Stimulated activated naive CD8-positive, alpha-beta T cell treated with anti-CD3 and anti-CD28 coated beads, Interleukin-15, Interleukin-2, amounts not matched to agents 100 U/mL and 50 U/mL, for 24 hours (primary cell): ENCODE data around the gene LRP5.

ENCODE experiments used
- ATAC-seq: fragments of 150-1000 bp; cut with Tn5 transposase; one replicate; pipeline ENCODE4 v1.10.0; 2021
- DNase-seq: peaks from one replicate; pipeline ENCODE4 v3.0.0; 2021

Gene LRP5

DNA sequence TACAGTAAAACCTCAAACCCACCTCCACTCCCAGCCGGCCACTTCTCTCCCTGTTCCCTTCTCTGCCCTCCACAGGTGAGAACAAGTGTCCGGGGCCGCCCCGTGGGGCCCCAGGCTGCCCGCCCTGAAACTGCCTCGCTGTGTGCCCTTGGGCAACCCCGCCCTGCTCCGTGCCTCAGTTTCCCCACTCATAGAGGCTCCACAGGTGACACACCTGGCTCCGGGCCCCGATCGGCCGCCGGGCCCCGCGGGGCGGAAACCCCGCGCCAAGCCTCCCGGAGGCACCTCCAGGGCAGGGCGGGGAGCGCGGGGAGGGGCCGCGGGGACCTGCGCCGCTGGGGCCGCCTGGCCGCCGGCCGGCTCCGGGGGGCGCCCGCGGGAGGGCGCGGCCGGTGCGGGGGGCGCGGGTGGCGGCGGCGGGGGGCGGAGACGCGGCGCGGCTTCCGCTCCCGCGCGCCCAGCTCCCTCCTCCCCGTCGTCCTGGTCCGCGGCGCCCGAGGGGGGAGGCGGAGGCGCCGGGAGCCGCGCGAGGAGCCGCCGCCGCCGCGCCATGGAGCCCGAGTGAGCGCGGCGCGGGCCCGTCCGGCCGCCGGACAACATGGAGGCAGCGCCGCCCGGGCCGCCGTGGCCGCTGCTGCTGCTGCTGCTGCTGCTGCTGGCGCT, at the start of gene LRP5:
Gene LRP5 (plus strand): TSS at position 475 of the 663 bp plus-strand sequence. CDS start 124 bp downstream, at position 599.
- peak; percentile 48 for ATAC-seq

DNA sequence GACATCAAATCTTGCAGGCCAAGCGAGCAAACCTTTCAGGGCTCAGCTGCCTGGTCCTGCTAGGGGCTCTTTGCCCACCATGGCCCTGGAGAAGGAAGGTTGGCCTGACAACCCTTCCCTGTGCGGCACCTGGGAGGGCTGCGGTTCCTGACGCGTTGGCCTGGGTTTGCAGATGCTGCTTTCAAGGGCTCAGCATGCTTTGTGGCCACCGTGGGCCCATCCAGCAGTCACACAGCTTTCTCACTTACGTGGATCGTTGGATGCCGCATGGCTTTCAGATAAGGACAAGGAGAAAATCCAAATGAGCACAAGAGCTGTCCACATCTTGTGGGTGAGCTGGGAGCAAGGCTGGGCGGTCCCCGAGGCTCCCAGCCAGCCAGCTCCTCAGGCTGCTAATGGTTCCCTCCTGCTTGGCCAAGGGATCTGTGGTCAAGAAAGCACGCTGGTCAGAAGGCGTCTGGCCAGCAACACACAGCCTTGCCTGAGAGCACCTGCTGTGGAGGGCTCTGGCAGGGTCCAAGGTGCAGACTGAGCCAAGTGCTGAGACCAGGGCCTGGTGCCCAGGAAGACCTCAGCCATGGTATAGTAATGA, 48.9 kb upstream of the LRP5 start:
- DNase-seq (no peak), ATAC-seq (no peak)

More for the DNA sequence above, at the start of gene LRP5:
- DNase-seq: peak; percentile 48

DNA sequence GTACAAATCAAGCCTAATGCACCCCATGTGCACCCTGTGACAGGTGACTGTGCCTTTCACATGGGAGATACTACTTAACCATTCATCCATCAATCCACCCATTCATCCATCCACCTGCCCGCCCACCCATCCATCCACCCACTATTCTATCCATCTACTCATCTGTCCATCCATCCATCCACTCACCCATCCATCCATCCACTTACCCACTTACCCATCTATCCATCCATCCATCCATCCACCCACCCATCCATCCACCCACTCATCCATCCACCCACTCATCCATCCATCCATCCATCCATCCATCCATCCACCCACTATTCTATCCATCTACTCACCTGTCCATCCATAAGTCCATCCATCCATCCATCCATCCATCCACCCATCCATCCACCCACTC, 48.1 kb upstream of the LRP5 start:
- DNase-seq (no peak), ATAC-seq (no peak)

DNA sequence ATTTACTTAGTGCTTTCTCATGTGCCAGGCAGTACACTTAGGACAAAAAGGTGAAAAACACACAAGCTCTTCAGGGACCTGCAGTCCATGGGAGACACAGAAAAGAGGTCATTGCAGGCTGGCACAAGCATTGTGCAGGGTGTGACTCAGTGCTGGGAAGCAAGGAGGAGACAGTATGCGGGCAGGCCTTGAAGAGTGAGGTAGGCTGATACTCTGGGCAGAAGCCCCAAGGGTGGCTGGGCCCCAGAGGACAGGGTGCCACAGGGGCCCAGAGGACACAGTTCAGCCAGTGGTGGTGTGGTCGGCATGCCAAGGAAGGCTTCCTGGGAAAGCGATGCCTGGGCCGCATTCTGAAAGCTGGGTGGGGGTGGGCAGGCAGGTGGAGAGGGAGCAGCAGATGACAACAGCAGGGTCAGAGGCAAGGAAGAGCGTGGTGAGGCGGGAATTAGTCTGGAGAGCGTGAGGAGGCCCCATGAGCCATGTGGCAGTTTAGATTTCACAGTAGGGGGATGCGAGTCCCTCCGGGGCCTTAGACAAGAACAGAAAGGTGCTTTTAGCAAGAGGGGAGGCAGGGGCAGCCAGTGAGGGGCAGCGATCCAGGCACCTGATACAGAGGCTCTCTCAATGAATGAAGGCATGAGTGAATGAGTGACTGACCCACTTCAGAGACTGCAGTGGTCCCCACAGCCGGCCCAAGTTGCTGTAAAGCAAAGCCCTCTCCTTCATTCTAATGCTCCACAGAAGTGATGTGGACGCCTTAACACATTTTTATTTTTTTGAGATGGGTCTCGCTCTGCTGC, 47.5 kb upstream of the LRP5 start:
- ATAC-seq (no peak), DNase-seq (no peak)

DNA sequence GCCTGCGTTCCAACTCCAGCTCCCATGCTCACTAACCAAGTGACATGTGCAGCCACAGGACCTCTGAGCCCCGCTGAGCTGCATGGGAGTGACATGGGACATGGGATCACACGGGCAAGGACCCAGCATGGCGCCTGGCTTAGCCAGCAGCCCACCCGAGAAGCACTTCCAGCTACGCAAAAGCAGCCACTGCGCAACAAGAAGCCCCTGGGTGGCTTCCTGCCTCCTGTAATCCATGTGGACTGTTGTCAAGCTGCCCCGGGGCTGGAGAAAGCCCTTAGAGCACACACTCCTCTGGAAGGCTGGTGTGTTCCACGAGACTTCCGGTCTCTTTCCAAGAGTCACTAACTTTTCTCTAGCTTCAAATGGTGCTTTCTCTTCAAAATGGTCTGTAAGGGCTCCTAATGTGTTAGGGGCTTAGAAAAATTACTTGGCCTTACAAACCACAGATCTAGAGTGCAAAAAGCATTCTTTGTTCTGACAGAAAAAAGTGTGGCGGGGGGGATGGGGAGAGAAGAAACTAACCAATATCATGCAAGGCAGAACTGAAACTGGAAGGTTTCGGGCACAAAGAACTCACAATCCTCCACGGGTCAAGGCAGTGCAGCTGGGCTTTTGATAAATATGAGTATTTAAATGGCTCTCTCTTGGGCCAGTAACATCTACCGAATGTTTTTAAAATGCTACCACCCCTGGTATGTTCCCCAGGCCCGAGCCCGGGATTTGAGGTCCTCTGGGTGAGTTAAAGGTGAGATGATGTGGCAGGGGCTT, 46.1 kb upstream of the LRP5 start:
- no peak for DNase-seq
- no peak for ATAC-seq

DNA sequence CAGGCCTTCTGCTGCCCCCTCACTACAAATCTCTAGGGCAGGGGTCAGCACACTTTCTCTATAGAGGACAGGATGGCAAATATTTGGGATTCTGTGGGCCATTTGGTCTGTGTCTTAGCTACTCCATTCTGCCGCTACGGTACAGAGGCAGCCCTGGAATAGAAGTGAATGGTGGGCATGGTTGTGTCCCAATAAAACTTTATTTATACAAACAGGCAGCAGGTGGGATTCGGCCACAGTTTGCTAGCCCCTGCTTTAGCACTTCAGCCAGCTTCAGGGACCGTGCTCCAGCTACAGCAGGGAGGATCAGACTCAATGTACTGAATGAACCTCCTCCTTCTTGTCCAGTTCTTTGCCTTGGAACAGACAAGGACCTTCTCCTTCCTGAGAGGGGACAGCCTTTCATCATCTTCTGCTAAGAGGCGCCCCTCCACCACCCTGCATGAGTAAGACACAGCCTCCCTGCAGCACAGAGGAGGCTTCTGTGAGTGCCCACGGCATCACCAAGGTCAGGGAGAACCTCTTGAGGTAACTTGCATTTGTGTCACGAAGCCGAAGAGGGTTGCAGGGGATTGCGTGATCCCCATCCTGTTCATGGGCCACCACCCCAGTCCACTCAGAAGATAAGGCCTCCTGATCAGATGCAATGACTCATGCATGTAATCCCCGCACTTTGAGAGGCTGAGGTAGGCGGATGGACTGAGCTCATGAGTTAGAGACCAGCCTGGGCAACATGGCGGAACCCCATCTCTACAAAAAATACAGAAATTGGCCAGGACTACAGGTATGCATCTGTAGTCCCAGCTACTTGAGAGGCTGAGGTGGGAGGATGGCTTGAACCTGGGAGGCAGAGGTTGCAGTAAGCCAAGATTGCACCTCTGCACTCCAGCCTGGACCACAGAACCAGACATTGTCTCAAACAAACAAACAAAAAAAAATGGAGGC, 45.2 kb upstream of the LRP5 start:
- ATAC-seq: no peak

DNA sequence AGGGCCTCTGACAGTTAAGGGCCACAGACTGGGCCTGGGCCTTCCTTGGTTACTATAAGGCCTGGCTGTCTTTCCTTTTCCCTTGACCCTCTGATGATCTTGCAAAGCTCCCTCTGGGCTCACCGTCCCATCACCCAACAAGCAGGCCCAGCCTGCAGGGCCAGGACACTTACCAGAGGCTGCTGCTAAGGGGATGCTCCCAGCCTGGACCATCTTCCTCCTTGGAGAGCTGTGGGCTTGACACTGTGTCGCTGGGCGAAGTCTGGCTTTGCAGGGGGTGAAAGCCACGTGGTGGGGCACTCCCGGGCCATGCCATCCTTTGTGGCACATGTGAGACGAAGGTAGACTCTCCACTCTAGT, 44.5 kb upstream of the LRP5 start:
- ATAC-seq: no peak
- no peak for DNase-seq

More for the DNA sequence above, 45.2 kb upstream of the LRP5 start:
- no peak for DNase-seq

DNA sequence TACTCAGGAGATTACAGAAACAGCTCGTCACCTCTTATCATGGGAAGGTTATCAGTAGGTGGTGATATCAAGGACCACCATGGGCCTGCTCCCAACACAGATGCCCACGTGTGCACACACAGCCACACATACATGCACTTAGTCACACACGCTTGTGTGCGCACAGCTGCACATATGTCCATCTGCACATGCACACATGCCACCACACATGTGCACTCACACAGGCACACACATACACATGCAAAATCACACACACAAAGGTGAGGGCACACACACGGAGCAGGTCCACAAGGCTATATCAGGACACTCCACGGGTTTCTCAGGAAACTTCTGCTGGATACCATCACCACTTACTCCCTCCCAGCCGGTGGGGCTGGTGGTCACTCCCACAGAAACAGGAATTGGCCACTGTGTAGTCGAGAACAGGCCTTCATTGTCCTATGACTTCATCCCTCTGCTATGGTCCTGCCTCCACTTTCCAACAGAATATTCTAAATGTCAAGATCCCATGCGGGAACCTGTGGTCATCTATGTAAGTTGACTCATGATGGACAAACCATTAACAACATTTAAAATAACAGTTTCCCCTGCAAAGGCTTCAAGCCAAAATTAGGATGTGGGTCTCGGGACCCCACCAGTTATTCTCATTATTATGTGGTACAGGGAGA, 42.8 kb upstream of the LRP5 start:
- no peak for DNase-seq
- ATAC-seq: no peak

DNA sequence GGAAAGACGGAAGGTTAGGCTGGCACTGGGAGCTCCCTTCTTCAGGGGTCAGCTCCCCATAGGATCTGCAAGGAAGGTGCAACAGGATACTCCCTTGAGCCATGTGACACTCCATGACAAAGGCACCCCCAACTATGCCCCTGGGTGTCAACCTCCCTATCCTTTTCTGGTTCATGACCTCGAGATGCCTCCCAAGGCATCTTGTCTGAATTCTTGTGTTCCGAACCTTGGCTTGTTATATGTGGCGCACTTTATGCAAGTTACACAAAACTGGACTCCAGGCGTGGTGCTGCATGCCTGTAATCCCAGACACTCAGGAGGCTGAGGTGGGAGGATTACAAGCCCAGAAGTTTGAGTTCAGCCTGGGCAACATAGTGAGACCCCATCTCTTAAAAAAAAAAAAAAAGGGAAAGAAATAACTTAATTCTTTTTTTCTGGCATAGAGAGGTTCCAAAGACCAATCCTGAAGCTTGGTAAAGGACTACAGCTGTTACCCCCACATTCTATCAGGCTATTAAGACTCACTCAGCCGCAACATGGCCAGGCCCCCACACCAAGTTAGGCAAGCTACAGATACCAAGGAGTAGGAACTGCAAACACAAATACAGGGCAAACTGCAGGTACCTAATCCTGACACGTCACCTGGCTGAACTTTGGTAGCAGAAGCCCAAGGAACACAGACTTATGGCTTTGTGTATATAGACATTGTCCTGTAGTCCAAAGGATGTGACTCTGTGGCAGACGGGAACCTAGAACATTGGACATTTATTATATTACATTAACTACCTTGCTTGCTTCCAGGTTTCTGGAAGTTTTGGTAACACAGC, 42.0 kb upstream of the LRP5 start:
- DNase-seq: no peak
- ATAC-seq: no peak

DNA sequence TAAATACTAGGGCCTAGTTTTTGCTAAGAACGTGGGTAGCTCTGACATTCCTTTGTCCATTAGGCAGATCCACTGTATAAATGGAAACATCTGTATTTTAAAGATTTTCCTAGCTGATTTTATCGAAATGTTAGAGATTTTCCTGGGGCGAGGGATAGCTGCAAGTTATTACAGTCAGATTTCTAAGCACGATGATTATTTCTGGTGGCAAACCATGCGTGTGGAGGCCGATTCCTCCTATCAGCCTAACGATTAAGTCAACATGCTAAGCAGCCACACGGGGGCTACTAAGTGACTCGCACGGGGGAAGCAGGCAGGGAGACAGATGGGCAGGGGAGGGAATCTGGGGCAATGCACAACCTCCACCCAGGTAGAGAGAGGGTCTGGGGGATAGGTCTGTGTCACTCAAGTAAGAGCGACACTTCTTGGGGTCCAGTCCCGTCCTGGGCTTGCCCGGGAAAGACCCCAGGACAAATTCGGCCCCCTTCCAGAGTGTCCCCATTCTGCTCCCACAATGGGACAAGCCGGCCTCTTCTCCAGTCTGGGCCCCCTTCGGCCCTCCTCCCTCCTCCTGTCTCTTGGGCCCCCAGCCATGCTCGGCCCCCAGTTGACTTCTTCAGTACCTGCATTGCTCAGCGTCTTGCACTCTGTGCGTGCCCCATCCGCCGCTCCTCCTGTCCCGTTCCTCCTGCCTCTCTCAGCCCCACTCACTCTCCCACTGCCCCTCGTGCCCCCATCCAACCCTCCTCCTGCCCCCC, 41.2 kb upstream of the LRP5 start:
- ATAC-seq (peak; percentile 51), DNase-seq (peak; percentile 71)

DNA sequence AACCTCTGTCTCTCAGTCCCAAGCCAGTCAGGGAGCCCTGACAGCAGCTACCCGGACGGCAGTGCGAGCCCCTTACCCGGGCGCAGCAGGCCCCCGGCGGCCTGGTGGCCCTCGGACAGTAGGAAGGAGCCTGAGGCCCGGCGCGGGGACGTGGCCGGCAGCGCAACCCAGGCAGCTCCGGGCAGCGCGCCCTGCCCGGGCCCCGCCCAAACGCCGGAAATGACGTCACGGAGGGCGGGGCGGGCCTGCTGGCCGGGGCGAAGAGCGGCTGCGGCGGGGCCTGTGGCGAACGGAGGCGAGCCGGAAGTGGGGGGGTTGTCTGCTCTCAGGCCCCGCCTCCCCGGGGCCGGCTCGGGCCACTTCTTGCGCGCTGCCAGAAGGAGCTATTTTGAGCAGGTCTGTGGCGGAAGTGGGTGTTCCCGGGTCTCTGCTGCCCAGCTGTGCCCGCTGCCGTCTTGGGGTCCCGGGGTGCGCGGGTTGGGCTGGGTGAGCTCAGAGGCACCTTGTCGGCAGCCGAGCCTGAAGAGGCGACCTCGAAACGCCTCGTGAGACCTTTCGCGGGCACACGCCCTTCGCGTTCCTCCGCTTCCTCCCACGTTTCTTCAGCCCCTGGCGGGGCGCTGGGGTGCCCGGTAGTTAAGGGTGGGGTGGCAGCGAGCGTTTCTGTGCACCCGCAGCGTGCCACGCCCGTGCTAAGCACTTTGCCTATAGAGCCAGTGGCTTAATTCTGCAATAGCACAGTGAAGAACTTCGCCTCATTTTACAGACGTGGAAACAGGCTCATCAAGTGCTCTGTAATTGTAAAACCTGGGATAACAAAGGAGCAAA, 40.4 kb upstream of the LRP5 start, which contains the start of gene C11orf24:
Gene C11orf24 (minus strand): TSS at position 193 of the 828 bp plus-strand sequence. CDS start 8,206 bp downstream, outside the sequence.
- ATAC-seq: peak; percentile 94

DNA sequence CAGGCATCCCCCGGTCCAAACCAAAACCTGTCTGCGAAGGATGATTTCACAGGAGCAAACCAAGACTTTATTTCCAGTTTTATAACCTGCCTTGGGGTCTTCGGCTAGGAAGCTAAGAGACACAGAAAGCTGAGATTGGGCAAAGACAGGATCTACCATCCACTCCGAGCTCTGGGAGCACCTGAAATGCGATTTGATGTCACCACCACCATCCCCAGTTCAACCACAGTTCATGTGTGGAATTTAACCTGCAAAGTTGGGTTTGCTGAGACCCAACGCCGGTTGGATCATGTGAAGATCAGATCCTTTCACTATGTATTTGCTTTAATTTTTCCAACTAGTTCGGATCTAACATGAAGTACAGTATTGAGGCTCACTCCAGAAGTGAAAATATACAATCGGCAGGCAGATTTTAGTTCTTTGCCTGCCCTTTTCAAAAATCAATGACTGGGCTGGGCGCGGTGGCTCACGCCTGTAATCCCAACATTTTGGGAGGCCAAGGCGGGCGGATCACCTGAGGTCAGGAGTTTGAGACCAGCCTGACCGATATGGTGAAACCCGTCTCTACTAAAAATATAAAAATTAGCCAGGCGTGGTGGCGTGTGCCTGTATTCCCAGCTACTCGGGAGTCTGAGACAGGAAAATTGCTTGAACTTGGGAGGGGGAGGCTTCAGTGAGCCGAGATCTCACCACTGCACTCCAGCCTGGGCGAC, 39.2 kb upstream of the LRP5 start:
- ATAC-seq: no peak

More for the DNA sequence above, 40.4 kb upstream of the LRP5 start, which contains the start of gene C11orf24:
- peak; percentile 98 for DNase-seq

DNA sequence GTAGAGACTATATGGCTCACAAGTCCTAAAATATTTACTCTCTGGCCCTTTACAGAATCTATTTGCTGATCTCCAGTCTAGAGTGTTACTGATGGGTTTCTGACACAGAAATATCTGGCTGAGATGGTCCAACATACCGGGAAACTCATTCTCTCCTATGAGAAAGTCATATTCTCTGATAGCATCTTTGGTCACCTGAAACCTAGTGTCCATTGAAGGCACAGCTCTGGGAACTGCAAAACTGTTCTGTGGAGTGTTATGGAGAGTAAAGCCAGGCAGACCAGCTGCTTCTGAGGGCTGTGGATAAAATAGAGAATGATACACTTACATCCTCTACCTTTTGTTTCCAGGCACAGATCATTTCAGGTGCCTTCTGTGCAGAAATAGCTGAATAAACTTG, 38.1 kb upstream of the LRP5 start:
- ATAC-seq (no peak), DNase-seq (no peak)

More for the DNA sequence above, 39.2 kb upstream of the LRP5 start:
- no peak for DNase-seq

DNA sequence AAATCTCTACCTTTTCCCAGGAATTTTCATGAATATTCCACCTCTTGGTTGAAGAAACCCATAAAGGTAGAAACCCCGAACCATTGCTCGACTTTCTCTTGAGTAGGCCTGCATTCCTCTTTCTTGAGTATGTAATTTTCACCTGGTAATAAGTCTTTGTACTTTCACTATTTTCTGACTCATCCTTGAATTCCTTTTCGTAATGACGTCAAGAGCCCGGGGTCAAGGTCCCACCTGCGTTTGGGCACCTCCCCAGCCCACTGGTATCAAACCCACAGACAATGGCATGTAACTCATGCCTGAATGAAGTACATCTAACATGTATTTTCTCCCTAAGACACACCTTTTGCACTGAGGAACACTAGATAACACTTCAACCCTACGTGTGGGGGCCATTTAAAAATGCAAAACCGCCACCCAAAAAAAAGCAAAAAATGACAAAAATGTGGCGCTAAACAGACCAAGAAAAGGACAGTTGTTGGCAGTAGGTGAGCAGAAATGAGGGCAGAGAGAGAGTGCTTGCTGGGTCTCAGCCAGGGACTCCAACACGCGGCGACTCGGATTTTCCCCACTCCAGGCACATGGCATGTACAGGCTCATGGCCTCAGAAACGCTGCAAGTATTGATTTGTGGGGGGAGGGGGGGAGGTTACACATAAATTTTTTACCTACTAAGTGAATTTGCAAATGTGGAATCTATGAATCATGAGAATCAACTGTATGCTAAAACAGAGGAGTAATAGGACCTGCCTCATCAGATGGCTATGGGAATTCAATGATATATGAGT, 36.5 kb upstream of the LRP5 start:
- no peak for ATAC-seq
- DNase-seq: no peak

DNA sequence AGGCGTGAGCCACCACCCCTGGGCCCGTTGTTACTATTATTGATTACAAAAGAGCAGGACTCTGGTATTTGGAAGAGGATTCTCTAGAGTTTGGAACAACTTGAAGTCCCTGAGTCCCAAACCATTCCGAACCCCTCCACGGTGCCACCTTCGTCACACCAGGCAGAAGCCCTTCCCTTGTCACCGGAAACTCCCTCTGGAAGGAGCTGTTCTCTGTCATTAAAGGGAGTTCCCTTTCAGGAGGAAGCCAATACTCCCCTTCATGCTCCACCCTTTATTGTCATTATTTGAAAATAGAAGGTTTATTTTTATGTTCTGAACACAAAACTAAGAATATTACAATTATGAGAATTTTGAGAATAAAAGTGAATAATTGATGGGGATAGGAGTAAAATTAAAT, 35.5 kb upstream of the LRP5 start:
- no peak for ATAC-seq
- DNase-seq: no peak

DNA sequence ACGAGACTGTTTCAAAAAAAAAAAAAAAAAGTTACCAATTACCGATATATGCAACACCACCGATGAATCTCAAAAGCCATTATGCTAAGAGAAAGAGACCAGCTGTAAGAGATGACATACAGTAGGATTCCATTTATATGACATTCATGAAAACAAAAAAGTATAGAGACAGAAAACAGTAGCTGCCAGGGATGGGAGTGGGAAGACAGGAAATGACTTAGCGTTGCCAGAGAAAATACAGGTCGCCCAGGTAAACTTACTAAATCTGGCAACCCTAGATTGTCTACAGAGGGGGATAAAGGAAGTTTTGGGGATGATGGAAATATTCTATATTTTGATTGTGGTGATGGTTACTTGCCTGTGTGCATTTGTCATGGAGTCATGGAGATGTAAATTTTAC, 32.7 kb upstream of the LRP5 start:
- ATAC-seq (no peak), DNase-seq (no peak)
